ENCODE measurements around the gene WWOX.

Gene WWOX

DNA sequence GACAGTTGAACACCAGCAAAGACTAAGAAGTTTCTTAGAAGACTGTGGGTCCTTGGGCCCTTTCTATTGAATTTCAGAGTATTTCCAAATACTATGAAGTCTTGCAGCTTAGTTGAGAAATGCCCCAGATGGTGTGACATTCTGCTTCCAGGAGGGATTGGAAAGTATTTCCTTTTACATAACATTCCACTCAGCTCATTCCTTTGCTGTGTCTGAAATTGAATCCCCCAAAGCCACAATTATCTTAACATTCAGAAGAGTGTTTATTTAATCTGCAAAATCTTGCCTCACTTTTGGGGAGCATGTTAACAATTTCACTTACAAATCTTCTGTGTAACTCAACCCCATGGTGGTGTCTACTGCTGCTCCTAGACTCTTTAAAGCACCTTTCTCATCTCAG is 307.7 kb downstream of the WWOX start:
- FAIRE-seq, result no peak
- DNase-seq (ENCODE audit: insufficient read length, low spot score), result no peak
- TF ChIP-seq CTCF (IDR thresholded peaks at IDR 0.05; ENCODE audit: insufficient read depth, missing control alignments), result no peak

GRCh38 chr16:78413651-78414050 is 314.2 kb downstream of the WWOX start:
- FAIRE-seq (no peak), DNase-seq (ENCODE audit: insufficient read length, low spot score) (no peak)
- no peak for TF ChIP-seq CTCF (IDR thresholded peaks at IDR 0.05; ENCODE audit: insufficient read depth, missing control alignments)

GRCh38 chr16:78415013-78415412 is 315.6 kb downstream of the WWOX start:
- TF ChIP-seq CTCF (IDR thresholded peaks at IDR 0.05; ENCODE audit: insufficient read depth, missing control alignments), result no peak
- no peak for FAIRE-seq
- no peak for DNase-seq (ENCODE audit: insufficient read length, low spot score)

- DNase-seq (ENCODE audit: insufficient read length, low spot score), result no peak
These were observed 316.2 kb downstream of the WWOX start for GRCh38 chr16:78415669-78416068.

DNA sequence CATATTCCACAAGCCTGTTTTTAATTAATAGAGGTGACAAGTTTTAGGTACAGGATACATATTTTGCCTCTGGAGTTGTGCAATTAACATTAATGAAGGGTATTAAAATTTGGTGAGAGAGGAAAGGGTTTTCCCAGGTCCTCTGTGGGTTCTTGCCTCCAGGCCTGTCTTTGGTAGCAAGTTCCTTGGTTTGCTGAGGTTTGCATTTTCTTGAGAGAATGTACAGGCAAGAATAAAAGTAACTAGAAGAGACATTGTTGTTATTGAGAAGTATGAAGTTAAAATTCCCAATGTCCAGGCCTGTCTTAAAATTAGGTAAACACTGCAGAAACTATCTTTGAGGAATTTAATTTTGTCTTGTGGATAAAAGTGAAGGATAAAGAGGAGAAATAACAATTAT is 316.9 kb downstream of the WWOX start:
- DNase-seq (ENCODE audit: insufficient read length, low spot score), result no peak
- TF ChIP-seq CTCF (IDR thresholded peaks at IDR 0.05; ENCODE audit: insufficient read depth, missing control alignments), result no peak
- no peak for FAIRE-seq

More at GRCh38 chr16:78415669-78416068, 316.2 kb downstream of the WWOX start:
- no peak for TF ChIP-seq CTCF (IDR thresholded peaks at IDR 0.05; ENCODE audit: insufficient read depth, missing control alignments)
- FAIRE-seq, result no peak

GRCh38 chr16:78421181-78421708 is 321.8 kb downstream of the WWOX start:
- no peak for FAIRE-seq

More at GRCh38 chr16:78421181-78421708, 321.8 kb downstream of the WWOX start:
- no peak for DNase-seq (ENCODE audit: insufficient read length, low spot score)
- no peak for TF ChIP-seq CTCF (IDR thresholded peaks at IDR 0.05; ENCODE audit: insufficient read depth, missing control alignments)
